Testis (tissue), 2 donors: ENCODE data around the gene TMPRSS11F.
A peak's percentile ranks its signal among the peaks of the same experiment; 100 is the strongest.

Experiments used
- POLR2A ChIP-seq: fragments of 450-650 bp; IDR thresholded peaks from one replicate; pipeline ENCODE4 v1.6.1; 2017; ENCODE audit warnings: antibody characterized with exemption, mild to moderate bottlenecking, moderate library complexity
- TF ChIP-seq, protein P1 (sequence below), 3 experiments: fragments of 450-650 bp in 2 of 3; fragments of 200-600 bp in 1 of 3; sonication (generic) in 1 of 3; IDR thresholded peaks; one replicate each; pipeline ENCODE4 v1.5.1; 2016 to 2019; ENCODE audit warnings: antibody characterized with exemption in 3 of 3, mild to moderate bottlenecking in 2 of 3, moderate library complexity in 1 of 3

DNA sequence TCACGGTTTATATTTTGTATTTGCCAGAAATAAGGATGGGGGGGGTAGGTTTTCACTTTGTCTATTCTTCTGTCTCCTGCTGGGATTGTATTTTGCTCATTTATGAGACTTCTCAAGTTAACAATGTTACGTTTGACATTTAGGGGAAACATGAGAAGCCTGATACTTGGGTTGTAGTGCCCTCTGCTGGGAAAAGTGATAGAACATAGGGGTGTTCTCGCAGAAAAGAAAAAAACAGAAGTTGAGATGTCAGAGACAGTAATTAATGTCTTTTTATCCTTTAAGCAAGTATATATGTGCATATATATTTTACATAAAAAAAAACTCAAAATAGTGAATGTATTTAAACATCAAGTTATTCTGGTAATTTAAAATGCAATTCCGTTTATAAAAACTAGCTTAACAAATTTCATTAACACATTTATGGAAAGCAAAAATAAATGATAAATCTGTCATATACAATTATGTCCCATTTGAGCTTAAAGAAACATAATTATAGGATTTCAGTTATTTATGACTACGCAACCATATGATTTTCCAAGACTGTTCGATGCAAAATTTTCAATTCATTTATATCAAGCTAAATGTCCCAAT is 46.0 kb upstream of the TMPRSS11F start:
- TF ChIP-seq, protein P1, sequence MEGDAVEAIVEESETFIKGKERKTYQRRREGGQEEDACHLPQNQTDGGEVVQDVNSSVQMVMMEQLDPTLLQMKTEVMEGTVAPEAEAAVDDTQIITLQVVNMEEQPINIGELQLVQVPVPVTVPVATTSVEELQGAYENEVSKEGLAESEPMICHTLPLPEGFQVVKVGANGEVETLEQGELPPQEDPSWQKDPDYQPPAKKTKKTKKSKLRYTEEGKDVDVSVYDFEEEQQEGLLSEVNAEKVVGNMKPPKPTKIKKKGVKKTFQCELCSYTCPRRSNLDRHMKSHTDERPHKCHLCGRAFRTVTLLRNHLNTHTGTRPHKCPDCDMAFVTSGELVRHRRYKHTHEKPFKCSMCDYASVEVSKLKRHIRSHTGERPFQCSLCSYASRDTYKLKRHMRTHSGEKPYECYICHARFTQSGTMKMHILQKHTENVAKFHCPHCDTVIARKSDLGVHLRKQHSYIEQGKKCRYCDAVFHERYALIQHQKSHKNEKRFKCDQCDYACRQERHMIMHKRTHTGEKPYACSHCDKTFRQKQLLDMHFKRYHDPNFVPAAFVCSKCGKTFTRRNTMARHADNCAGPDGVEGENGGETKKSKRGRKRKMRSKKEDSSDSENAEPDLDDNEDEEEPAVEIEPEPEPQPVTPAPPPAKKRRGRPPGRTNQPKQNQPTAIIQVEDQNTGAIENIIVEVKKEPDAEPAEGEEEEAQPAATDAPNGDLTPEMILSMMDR (IDR thresholded peaks at IDR 0.05), result peak in 1 of 3 experiments; percentile 47
- no peak for TF ChIP-seq POLR2A
